ENCODE data around the gene VEZF1. TPM values are rescaled to one million over a fixed set of nuclear protein-coding genes. Genes with fewer than 3 reads are reported as not detected.

The VEZF1 gene
- total and polyA plus RNA-seq, 2 of the 8 experiments (the other 6 are each of a cell fraction or from before 2014, with no cell fraction given) = 28.9 to 61.9 TPM

- no peak; a peak in 1 of 4 replicates for TF ChIP-seq RAD21 (IDR thresholded peaks at IDR 0.05 in 1 of 2, conservative IDR thresholded peaks at IDR 0.05 in 1 of 2; ENCODE audit: low read depth in 2 of 2, low read length in 2 of 2)
- TF ChIP-seq SP1 (IDR thresholded peaks at IDR 0.05; ENCODE audit: low read depth, low read length) = peak; percentile 62; the same call in 1 of the 2 replicates
- peak; percentile 39 for TF ChIP-seq NANOG (IDR thresholded peaks at IDR 0.05; ENCODE audit: insufficient read depth, low read depth, low read length, poor library complexity, severe bottlenecking)
- TF ChIP-seq ATF3 (IDR thresholded peaks at IDR 0.05; ENCODE audit: insufficient read depth, low read depth, low read length) = no peak
- no peak for TF ChIP-seq HDAC6 (IDR thresholded peaks at IDR 0.05; ENCODE audit: low read depth, low read length)
- 0 out of 2 replicates have a peak, but pooled peaks have one; percentile 7 for TF ChIP-seq KDM1A (IDR thresholded peaks at IDR 0.05; ENCODE audit: borderline replicate concordance, low read length)
- 0 out of 2 replicates have a peak, but pooled peaks have one; percentile 29 for TF ChIP-seq EGR1 (IDR thresholded peaks at IDR 0.05; ENCODE audit: borderline replicate concordance, low read depth, low read length)
- TF ChIP-seq CTCF (IDR thresholded peaks at IDR 0.05; ENCODE audit: control extremely low read depth in 1 of 3, insufficient read depth in 1 of 3, low read depth in 1 of 3, low read length in 3 of 3) = no peak
- peak; percentile 91 for TF ChIP-seq PHF8 (conservative IDR thresholded peaks at IDR 0.05; ENCODE audit: low read depth, low read length)
- no peak for TF ChIP-seq RNF2 (IDR thresholded peaks at IDR 0.05; ENCODE audit: borderline replicate concordance, low read depth, low read length, missing control alignments, poor library complexity, severe bottlenecking)
- no peak for TF ChIP-seq RFX5 (IDR thresholded peaks at IDR 0.05; ENCODE audit: borderline replicate concordance, low read depth, low read length)
- TF ChIP-seq EP300 (IDR thresholded peaks at IDR 0.05; ENCODE audit: borderline replicate concordance in 1 of 2, low read depth in 2 of 2, low read length in 2 of 2) = peak; percentile 20 to 38; a peak in 1 of 3 replicates
- no peak for TF ChIP-seq SRF (IDR thresholded peaks at IDR 0.05; ENCODE audit: low read depth, low read length)
- no peak for TF ChIP-seq MAFK (IDR thresholded peaks at IDR 0.05; ENCODE audit: low read depth, low read length)
- TF ChIP-seq EZH2 (IDR thresholded peaks at IDR 0.05; ENCODE audit: low read depth, low read length, severe bottlenecking) = no peak
- no peak for TF ChIP-seq JUN (IDR thresholded peaks at IDR 0.05; ENCODE audit: low read depth, low read length)
- TF ChIP-seq GTF2F1 (IDR thresholded peaks at IDR 0.05; ENCODE audit: borderline replicate concordance, low read depth, low read length) = no peak; the same call in none of the 2 replicates
- peak; percentile 6; the same call in 1 of the 2 replicates for TF ChIP-seq JUND (IDR thresholded peaks at IDR 0.05; ENCODE audit: low read length)
Measured at GRCh38 chr17:58006924-58007780, 19.1 kb upstream of the VEZF1 start, which contains the start of gene SRSF1 (continued).

Measured in H1 (cell line).